ENCODE measurements around the gene BCAS3.
"Not testable (repeated sequence)": the region's sequence is repeated elsewhere in the genome, so short reads cannot be mapped to it uniquely, and the experiment has no call there.

BCAS3 gene

DNA sequence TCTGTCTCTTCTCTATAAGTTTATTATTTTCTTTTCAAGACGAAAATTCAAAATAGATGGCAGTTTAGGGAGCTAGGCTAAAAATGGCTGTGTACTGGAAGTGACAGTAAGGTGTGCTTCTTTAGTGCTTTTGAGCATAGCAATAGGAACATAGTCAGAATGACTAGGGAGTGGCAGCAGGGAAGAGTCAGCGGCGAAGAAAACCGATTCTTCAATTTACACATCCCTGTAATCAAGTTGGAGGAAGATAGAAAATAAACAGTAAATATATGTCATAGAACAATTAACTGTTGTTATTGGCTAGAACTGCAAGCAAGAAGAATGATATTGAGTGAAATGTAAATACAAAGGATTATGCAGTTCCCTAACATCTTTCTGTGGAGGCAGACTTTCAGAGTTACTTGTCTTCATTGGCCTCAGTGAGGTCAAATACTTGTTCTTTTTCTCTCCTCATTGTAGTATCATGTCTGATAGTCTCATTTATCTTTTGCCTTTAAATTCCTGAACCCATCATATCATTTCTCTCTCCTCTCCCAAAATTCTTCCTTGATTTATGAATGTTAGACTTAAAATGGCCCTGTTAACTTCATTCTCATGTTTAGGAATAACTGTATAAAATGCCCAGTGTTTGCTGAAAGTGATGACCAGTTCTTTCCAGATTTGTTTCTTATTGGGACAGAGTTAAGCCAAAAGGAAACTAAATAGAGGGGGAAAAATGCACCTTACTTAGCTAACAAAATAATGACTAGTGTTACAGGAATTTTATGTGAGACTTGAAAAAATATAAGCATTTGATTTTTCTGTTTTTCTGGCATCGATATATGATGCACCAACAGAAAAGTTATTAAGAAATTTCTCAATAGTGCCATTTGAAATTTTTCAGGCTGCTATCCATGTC lies 211.4 kb downstream of the BCAS3 start:
- ATAC-seq, result no peak

DNA sequence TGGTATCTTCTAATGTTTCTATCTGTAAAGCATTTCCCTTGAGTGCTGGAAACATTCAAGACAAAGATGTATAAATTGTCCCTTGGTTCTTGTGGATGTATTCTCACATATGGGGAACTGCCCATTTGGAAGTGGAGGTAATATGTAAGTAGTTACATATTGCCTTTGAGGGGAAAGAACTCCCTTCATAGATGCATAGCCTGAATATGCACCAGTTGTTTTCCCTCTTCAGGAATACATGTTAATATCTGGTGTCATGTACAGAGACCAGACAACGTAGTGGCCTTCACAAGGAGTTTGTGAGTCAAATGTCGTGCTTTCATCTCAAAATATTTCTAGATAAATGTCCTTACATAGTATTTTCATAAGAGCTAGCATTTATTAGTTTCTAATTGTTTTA lies 213.5 kb downstream of the BCAS3 start:
- ATAC-seq, result no peak

DNA sequence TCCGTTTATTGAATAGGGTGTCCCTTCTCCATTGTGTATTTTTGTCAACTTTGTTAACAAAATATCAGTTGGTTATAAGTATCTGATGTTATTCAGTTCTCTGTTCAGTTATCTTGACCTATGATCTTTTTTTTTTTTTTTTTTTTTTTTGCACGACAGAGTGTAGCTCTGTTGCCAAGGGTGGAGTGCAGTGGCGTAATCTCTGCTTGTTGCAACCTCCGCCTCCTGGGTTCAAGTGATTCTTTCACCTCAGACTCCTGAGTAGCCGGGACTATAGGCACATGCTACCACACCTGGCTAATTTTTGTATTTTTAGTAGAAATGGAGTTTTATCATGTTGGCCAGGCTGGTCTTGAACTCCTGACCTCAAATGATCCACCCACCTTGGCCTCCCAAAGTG lies 215.8 kb downstream of the BCAS3 start:
- ATAC-seq, result no peak

DNA sequence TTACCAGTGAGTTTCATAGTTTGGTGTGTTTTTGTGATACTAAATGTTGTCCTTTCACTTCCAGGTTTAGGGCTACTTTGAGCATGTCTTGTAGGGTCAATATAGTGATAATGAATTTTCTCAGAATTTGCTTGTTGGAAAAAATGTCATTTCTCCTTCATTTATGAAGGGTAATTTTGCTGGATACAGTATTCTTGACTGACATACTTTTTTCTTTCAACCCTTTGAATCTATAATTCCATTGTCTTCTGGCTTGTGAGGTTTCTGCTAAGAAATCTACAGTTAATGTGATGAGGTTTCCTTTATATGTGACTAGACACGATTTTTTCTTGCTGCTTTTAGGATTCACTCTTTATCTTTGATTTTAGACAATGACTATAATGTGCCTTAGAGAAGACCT lies 219.3 kb downstream of the BCAS3 start:
- ATAC-seq, result no peak

DNA sequence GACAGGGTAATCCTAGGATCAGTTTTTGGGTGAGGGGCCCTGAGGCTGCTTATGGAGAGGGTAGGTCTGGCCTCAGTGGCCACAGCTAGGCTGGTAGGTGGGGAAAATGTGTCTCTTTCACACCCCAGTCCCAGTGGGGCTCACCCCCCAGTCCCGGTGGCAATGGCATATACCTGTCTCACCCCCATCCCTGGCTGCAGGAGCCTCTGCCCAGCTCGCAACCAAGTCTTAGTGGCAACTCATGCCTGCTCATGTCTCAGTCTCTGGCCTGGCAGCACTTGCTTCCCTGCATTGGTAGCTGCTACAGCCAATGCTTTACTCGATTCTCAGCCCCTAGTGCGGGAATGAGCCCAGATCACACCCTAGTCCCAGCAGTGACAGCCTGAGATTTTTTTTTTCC lies 221.5 kb downstream of the BCAS3 start:
- ATAC-seq, result no peak

DNA sequence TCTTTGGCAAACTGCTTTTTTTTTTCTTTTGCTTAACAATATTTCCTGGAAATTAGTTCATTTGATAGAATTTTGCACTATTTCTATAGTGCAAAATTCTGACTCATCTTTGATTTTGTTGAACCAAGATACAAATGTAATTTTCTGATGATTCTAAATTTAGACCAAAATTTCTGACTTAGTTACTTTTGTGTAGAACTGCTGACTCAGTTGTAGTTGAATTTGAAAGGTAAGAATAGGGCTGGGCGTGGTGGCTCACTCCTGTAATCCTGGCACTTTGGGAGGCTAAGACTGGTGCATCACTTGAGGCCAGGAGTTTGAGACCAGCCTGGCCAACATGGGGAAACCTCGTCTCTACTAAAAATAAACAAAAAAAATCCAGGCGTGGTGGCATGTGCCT lies 223.0 kb downstream of the BCAS3 start:
- ATAC-seq, result no peak

DNA sequence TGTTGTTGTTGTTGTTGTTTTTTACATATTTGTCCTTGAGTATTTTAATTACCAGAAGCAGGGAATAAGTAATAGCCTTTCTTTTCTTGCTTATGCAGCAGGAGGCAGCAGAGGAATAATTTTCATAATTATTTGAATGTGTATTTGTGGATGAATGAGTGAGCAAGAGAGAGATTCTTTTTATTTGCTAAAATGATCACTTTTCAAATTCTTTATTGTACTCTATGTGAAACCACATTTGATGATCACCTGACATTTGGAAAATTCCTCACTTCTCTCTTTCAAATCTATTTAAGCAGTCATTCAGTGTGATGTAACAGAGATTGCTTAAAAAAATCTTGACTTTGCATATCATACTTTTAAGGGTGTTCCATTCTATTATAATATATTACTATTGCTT lies 223.6 kb downstream of the BCAS3 start:
- ATAC-seq, result no peak

DNA sequence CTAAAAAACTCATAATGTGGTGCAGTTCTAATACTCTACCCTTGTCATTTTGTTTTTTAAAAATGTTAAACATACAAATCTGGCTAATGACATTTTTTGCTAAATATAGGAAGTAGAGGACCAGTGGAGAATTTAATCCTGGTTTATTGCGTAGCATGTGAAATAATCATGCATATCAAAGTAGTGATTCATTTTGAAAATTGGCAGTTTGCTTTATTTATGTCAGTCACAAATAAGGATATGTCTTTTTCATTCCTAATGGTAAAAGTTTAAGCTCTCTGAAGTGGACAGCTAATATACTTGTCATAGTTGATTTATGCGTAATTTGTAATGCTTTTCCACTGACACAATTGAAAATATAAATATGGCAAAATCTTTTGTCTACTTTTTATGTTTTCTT lies 224.2 kb downstream of the BCAS3 start:
- no peak for ATAC-seq

DNA sequence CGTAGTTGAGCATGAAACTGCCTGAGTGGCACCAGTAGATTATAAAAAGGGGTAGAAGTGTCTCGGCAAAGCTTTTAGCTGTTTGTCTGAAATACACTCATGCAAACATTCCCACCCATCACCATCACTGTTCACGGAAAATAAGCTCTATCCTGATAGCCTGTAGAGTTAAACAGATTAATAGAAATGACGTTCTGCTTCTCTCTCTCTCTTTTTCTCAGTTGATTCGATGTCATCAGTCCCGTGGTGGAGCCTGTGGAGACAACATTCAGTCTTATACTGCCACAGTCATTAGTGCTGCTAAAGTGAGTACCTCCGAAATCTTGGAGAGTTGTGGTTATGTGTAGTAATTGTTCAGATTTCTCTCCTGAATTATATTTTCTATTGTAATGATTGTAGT lies 224.7 kb downstream of the BCAS3 start:
- no peak for ATAC-seq

DNA sequence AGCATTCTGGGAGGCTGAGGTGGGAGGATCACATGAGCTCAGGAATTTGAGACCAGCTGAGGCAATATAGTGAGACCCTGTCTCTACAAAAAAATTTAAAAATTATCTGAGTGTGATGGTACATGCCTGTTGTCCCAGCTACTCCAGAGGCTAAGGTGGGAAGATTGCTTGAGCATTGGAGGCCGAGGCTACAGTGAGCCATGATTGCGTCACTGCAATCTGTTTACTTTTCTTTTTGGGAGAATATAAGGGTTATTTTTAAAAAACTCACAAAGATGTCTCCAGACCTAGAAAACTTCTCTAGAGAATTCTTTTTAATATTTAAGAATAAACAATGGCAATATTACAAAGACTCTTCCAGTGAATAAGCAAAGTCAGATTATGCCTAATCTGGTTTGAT lies 226.9 kb downstream of the BCAS3 start:
- no peak for ATAC-seq

DNA sequence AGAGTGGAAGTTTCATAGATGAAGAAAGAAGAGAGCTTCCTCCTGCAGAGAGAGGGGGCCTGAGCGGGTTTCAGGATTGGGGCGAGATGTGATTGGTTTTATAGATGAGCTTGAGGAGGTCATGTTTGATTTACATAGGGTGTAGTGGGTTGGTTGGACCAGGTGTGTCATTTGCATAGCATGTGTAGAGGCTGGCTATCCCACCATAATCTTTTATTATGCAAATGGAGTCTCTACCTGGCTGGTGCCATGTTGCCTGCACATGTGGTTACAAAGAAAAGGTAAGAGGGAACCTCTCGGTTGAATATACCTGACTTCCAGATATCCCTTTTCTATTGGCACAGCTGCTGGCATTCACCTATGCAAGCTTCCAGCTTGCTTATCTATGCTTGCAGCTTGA lies 228.1 kb downstream of the BCAS3 start:
- ATAC-seq, result no peak

DNA sequence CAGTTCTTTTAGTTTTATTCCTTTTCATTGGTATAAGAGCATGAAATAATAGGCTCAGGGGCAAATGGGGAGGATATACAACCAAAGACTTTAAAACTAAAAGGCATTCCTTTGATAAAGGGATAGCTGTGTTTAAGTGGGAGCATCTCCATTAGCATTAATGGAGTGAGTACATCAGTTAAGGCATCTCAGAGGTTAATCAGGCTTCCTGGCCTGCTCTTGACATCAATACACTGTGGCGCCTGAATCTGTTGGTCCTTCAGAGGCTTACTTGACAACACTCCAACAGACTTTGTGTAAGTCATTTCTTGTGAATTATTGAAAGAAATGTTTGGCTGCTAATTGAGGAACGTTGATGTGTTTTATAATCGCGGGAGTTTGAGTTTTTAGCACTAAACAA lies 230.7 kb downstream of the BCAS3 start:
- ATAC-seq, result no peak

DNA sequence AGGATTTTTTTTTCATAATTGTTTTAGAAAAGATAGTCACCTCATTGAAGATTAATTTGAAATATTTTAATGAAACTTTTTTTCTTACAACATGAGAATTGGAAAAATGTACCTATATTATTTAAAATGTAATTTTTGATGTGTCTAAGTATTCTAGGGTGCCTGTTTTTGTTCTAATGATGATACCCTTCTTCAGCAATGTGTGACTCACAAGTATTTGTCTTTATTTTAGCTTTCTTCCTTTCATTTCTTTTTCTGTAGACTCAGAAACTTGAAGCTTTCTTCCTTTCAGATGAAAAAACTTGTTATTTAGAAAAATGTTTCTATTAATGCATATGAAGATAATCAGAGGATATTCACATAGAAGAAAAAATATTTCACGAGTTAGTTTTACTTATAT lies 231.8 kb downstream of the BCAS3 start:
- no peak for ATAC-seq

DNA sequence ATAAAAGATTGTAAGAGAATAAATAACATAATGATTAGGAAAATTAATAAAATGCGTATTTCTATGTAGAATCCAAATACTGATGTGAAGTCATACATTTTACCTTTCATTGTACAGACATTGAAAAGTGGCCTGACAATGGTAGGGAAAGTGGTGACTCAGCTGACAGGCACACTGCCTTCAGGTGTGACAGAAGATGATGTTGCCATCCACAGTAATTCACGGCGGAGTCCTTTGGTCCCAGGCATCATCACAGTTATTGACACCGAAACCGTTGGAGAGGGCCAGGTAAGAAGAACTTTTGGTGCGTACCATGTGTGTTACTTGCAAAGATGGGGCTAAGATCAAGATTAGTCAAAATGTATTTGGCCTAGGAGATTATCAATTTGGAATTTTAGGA lies 232.8 kb downstream of the BCAS3 start:
- ATAC-seq, result no peak

DNA sequence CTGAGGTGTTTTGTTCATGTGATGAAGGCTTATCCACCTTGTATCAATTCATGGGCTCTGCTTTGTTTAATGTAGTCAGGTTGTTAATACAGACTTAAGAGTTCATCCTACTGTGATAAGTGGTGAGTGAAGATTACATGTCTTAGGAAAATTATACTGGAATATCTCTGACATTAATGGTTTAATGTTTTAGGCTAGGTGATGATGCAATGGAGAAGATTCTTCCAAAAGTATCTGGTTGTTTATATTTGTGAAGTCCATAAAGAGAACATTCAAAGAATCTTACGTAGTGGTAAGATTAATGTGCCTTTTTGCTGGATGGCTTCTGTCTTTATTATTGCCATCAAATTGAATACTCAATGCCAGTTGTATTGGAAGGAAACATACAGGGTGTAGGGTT lies 236.4 kb downstream of the BCAS3 start:
- no peak for ATAC-seq

DNA sequence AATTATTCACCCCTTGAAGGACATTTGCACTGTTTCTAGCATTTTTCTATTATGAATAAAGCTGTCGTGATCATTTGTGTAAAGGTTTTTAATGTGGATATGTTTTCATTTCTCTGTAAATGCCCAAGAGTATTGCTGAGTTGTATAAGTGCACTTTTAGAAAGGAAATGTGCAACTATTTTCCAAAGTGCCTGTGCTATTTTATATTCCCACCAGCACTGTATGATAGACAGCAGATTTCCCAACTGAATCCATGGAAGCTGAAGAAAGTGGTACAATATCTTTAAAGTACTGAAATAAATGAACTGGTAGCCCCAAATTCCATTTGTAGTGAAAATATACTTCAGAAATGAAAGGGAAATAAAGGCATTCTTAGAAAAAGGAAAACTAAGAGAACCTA lies 238.4 kb downstream of the BCAS3 start:
- ATAC-seq, result no peak

DNA sequence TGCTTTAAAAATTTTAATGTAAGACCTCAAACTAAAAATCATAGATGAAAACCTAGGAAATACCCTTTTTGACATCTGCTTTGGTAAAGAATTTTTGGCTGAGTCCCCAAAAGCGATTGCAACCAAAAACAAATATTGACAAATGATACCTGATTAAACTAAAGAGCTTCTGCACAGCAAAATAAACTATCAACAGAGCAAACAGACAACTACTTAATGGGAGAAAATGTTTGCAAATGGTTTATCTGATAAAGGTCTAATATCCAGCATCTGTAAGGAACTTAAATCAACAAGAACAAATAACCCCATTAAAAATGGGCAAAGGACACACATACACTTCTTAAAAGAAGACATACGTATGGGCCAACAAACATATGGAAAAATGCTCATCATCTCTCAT lies 242.5 kb downstream of the BCAS3 start:
- no peak for ATAC-seq

DNA sequence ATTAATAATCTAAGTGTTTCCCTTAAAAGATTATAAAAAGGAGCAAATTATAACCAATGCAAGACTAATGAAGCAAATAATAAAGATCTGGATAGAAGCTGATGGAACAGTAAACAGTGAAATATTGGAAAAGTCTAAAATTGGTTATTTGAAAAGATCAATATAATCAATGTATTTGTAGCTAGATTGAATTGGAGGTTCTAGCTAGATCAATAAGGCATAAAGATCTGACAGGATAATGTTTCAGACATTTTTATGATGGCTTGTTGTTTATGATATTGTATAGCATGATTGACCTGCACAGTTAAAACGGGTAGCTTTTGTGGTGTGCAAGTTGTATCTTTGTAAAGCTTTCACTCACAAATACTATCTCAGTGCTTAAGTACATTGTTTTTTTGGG lies 245.3 kb downstream of the BCAS3 start:
- no peak for ATAC-seq

DNA sequence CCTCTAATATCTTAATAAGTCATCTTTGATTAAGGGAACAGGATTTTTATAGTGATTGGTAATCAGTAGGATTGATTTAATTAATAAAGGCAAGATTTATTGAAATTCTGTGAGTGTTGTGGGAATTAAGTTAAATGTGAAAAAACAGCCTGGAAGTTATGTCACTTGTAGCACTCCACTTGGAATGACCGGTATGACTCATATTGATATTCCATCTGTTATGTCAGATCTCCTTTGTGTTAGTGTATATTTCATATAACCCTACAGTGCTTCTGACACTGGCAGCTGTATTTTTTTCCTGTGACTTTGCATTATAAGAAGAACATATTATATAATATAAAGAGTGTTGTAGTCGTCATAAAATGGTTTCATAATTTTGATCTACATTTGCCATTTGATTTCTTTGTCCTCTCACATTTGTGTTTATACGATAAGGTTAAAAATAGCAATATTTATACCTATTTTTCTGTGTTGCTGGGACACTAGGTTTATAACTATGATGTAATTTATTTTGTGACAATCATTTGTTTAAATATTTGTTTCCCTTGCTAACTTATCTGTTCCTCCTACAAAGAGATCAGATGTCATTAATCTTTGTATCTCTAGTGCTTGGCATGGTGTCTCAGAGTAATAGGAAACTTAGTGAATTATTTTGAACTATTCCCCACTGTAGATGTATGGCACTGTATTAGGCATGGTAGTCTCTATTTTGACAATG lies 249.0 kb downstream of the BCAS3 start:
- ATAC-seq, result no peak

DNA sequence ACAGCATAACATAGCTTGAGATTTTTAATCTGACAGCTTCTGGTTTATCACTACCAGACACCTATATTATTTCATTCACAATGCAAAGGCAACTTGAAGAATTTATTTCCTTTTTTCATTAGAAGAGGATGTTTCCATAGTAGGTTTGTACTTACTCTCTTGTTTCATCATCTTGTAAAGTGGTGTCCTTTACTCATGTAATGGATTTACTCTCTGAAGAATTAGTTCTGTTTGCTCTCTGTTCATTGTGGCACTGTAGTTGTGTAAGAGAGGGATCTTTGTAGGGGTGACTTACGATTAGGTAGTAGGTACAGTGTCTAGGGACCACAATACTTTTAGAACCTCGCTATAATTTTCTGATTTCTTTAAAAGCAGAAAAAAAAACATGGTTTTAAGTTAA lies 256.1 kb downstream of the BCAS3 start:
- no peak for ATAC-seq

DNA sequence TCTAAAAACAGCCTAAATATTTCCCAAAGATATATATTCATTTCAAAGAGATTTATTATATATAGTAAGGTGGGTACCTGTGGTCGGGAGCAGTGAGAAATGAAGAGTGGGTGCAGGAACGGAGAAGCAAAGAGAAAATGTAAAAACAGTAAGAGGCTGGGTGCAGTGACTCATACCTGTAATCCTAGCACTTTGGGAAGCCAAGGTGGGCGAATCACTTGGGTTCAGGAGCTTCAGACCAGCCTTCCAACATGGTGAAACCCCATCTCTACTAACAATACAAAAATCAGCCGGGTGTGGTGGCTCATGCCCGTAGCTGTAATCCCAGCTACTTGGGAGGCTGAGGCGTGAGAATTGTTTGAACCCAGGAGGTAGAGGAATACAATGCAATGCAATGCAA lies 257.1 kb downstream of the BCAS3 start:
- ATAC-seq, result no peak

DNA sequence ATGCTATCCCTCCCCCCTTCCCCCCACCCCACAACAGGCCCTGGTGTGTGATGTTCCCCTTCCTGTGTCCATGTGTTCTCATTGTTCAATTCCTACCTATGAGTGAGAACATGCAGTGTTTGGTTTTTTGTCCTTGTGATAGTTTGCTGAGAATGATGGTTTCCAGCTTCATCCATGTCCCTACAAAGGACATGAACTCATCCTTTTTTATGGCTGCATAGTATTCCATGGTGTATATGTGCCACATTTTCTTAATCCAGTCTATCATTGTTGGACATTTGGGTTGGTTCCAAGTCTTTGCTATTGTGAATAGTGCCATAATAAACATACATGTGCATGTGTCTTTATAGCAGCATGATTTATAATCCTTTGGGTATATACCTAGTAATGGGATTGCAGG lies 258.3 kb downstream of the BCAS3 start:
- ATAC-seq, result not testable (repeated sequence)

DNA sequence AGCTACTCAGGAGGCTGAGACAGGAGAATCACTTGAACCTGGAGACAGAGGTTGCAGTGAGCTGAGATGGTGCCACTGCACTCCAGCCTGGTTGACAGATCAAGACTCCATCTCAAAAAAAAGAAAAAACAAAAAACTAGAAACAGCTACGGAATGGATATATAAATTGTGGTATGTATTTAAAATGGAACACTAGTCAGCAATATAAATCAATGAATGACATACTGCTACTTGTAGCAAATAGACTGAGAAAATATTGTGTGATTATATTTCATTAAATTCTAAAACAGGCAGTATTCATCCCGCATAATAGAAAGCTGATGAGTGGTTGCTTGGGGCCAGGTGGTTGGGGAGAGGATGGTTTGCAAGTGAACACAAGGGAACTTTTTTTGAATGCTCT lies 261.7 kb downstream of the BCAS3 start:
- ATAC-seq, result no peak

DNA sequence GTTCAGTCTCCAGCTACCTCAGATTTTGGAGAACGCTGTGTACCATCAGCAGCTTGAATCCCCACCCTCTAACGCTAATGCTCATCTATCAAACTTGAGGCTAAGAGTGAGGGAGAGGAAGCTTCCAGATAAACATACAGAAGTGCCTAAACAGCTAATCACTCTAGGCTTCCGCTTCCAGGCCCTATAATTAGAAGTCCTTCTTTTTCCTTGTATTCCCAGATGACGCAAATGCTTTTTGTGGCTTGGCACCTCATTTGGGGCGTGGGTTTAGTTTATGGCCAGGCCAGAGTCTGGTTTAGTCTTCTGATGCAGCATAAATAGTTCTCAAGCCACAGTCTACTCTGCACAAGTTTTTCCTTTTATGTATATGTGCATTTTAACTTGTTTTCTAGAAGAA lies 263.4 kb downstream of the BCAS3 start:
- no peak for ATAC-seq

DNA sequence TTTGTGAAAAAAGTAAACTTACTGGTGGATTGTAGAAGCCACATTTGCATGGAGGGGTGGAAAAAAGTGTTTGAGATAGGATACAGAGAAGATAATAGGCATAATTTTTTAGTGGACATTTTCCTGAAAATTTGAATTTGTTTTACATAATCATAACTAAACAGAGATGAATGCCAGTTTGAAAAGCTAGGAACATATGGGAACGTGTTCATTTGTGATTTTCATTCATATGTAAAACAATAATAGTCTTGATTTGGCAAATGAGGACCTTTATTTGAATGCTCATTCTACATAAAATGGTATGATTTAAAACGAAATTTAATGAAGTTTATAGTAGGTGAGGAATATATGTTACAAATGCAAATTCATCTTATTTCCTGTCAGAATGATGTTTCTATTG lies 263.9 kb downstream of the BCAS3 start:
- ATAC-seq, result no peak

All from activated CD4-positive, CD25-positive, alpha-beta regulatory T cell treated with anti-CD3 and anti-CD28 coated beads, Interleukin-2, amount 50 U/mL, for 24 hours (primary cell).